NCI-H1694 (cell line): ENCODE measurements around the gene DDX49.
A peak's percentile ranks its signal among the peaks of the same experiment; 100 is the strongest.
"Not testable (repeated sequence)": the region's sequence is repeated elsewhere in the genome, so short reads cannot be mapped to it uniquely, and the experiment has no call there.

Experiments used
- DNase-seq: peaks from one replicate; lab custom pipeline; 2025; lab: John Stamatoyannopoulos, UW

DDX49 gene

GRCh38 chr19:18910801-18911436 is 8.6 kb upstream of the DDX49 start:
- no peak for DNase-seq

DNA sequence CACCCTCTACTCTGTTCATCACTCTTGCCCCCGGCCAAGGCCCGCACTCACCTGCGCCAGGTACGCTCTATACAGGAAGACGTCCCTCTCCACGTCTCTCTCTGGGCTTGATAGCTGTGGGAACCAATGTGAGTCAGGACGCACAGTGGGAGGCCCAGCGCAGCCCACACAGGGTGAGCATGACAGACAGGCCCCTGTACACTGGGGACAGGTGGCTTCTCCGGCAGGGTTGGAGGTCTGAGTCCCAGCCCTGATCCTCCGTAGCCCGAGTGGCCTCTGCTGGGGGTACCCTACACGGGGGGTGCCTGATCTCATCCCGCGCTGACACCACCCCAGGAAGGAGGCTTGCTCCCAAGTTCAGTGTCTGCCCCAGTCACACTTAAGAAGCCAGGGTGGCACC is 6.6 kb upstream of the DDX49 start:
- DNase-seq, result no peak

- DNase-seq, result no peak
Observed at GRCh38 chr19:18913466-18913865, 6.0 kb upstream of the DDX49 start.

- DNase-seq, result no peak
Observed at GRCh38 chr19:18915639-18916038, 3.9 kb upstream of the DDX49 start.

- not testable (repeated sequence) for DNase-seq
Observed at GRCh38 chr19:18917593-18917992, 1.9 kb upstream of the DDX49 start.

- no peak for DNase-seq
Observed at GRCh38 chr19:18919900-18920214, 342 bp downstream of the DDX49 start.

- no peak for DNase-seq
Observed at GRCh38 chr19:18920400-18920799, 885 bp downstream of the DDX49 start.

- DNase-seq, result no peak
Observed at GRCh38 chr19:18921593-18921992, 2.1 kb downstream of the DDX49 start.

DNA sequence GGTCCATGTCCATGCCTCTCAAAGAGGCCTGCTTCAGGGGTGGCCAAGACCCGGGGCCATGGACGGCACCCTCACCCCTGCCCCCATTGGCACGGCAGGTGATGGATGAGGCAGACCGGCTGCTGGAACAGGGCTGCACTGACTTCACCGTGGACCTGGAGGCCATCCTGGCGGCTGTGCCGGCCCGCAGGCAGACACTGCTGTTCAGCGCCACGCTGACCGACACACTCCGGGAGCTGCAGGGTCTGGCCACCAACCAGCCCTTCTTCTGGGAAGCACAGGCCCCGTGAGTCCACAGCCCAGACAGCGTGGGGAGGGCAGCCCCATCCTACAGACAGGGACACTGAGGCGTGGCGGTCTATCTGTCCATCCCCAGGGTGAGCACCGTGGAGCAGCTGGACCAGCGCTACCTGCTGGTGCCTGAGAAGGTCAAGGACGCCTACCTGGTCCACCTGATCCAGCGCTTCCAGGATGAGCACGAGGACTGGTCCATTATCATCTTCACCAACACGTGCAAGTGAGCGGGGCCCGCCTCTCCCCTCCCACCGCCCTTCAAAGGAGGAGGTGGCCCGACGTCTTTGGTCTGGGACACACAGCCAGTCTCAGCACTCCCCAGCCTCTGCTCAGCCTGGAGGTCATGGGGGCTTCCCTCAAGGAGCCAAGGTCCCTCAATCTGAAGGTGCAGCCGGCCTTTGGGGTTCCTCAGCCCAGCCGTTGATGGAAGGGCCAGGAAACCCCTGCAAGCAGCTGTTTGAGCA is 2.9 kb downstream of the DDX49 start:
- no peak for DNase-seq

- DNase-seq, result no peak
Observed at GRCh38 chr19:18924684-18925213, 5.2 kb downstream of the DDX49 start.

GRCh38 chr19:18928018-18928805 is 8.7 kb downstream of the DDX49 start:
- no peak for DNase-seq

GRCh38 chr19:18929311-18929710 is 9.8 kb downstream of the DDX49 start:
- DNase-seq, result no peak

DNA sequence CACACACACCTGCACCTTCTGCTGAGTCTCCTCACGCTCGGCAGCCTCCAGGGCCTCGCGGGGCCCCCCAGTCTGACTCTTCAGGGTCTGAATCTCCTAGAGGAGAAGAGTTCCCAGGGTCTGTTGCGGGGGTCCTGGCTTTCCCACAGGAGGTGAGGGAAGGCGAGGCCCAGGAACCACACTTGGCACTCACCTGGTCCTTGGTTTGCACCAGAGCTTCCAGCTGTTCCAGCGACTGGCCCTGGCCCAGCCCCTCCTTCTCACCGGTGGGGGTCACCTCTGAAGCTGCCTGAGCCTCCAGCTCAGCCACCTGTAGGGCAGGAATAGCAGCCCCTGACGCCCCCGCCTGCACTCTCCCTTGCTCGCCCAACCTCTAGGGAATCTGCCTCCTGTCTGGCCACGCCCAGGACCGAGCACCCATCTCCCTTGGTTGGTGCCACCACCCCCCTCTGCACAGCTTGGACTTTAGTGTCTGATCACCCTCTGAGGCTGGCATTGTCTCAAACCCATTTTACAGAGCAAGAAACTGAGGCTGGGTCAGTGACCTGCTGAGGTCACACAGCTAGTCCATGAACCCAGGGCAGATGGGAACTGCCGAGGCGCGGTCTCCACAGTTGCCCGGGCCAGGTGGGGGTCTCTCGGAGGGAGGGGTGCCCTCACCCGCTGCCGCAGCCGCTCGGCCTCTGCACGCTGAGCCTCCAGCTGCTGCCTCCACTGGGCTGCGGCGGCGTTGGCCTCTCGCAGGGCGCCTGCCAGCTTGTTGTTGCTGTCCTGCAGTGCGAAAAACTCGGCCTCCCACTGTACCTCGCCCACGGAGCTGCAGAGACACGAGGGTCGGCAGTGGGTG is 12.0 kb downstream of the DDX49 start:
- DNase-seq, result no peak

GRCh38 chr19:18932216-18932841 is 12.8 kb downstream of the DDX49 start:
- DNase-seq, result no peak

DNA sequence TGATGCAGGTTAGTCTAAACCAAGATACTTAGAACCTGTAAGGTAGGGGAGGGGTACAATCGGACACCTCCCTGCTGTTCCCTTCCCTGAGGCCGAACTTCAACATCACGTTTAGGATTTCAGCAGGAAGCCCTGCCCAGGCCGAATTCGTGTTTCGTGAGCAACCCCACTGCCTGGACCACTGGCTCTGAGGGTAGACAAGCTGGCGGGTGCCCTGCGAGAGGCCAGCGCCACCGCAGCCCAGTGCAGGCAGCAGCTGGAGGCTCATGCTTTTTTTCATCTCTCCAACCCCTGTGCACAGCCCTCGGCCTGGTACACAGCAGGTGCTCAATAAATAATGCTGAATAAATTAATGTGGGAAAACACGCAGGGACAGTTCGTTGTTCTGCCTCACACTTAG is 13.8 kb downstream of the DDX49 start:
- no peak for DNase-seq

DNA sequence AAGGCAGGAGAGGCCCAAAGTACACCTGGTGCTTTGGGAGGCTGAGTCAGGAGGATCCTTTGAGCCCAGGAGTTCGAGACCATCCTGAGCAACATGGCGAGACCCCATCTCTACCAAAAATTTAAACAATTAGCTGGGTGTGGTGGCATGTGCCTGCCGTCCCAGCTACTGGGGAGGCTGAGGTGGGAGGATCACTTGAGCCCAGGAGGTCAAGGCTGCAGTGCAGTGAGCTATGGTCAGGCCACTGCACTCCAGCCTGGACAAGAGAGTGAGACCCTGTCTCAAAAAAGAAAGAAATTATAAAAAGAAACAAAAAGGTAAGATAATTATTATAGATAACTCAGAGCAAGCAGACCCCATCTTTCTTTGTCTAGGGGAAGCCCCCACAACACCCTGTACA is 19.6 kb downstream of the DDX49 start:
- no peak for DNase-seq

GRCh38 chr19:18939922-18940768 is 20.6 kb downstream of the DDX49 start:
- no peak for DNase-seq

DNA sequence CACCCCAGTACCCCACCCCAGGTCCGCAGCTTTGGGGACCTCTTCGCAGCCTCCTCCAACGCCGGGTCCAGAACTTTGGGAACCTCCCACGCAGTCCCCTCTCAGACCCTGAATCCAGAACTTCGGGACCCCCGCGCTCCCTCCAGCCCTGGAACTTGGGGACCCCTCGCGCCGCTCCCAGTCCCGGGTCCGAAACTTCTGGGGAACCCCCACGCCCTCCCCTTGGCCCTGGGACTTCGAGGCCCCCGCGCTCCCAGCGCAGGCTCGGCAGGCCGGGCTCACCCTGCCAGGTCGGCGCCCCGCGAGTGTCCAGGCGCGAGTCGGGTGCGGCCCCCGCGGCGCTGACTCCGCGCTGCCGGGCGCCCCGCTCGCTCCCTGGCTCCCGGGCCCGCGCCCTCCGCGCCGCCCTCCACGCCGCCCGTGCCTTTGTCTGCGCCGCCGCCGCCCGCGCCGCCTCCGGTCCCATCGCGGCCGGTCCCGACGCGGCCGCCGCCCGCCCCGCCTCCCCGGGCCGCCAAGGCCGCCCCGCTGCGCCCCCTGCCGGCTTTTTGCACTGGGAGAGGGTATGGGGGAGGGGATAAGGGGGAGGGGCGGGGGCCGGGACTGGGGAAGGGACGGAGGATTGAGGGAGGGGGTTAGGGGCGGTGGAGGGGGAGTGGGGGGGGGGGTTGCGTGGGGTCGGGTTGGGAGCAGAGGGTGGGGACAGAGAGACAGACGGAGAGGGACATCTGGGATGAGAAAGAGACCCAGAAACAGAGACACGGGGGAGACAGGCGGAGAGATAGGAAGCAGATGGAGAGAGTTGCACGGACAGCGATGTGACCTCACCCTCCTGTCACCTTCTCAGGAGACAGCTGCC is 21.5 kb downstream of the DDX49 start, which contains the start of gene HOMER3:
HOMER3 (minus strand) TSS at position 449 of the 859 bp plus-strand sequence. CDS start 2,235 bp downstream, outside the sequence.
- peak; percentile 40 for DNase-seq

DNA sequence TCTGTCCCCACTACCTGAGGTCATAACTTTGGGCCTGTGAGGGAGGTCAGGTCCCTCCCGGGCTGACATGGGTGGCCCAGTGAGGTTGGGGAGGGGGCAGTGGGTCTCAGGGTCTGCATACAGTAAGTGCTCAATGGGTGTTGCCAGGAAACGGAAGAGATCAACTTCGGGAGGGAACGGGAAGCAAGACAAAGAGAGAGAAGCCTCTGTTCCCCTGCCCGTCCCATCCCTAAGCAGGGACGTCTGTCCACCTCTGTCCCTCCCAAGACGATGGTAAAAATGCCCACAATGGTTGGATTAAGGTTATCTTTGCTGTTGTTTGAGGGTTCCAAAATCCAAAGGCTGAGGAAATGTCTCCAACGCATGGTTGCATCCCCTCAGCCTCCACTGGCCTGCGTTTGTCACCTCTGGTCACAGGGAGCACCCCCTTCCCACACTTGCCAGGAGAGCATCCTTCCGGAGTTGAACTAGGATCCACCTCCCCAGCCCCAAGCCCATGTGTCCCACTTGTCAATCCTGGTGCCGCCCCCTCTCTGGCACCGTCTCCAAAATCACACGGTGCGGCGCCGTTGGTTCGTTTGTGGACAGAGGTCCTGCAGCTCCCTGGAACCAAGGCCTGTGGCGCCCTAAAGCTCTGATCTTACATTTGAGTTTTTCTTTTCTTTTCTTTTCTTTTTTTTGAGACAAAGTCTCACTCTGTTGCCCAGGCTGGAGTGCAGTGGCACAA is 22.3 kb downstream of the DDX49 start:
- no peak for DNase-seq
